Transverse colon (tissue), 4 donors: ENCODE results near the gene PADI4. TPM values are rescaled to one million over a fixed set of nuclear protein-coding genes. Genes with fewer than 3 reads are reported as not detected.
A peak's percentile ranks its signal among the peaks of the same experiment; 100 is the strongest.

Source experiments
- DNase-seq: peaks from one replicate; pipeline ENCODE4 v3.0.0-alpha.2; 2019
- H3K27ac ChIP-seq, 4 donors: fragments of 200-600 bp; sonication (generic); 2 replicates each; pipeline ENCODE4 v1.5.1; 2016 to 2018; ENCODE audit warnings: inconsistent platforms in 4 of 4
- H3K27me3 ChIP-seq: fragments of 200-600 bp; sonication (generic); 2 replicates; pipeline ENCODE4 v1.5.1; 2017; ENCODE audit warnings: inconsistent platforms
- H3K36me3 ChIP-seq, 4 donors: fragments of 200-600 bp; sonication (generic); 2 replicates each; pipeline ENCODE4 v1.5.1; 2017 to 2019; ENCODE audit warnings: inconsistent platforms in 4 of 4
- H3K4me1 ChIP-seq, 4 donors: fragments of 200-600 bp; sonication (generic); 2 replicates each; pipeline ENCODE4 v1.5.1; 2017 to 2020; ENCODE audit warnings: inconsistent platforms in 4 of 4
- H3K4me3 ChIP-seq, 4 donors: fragments of 200-600 bp; sonication (generic); 1 replicate in 1 of 4; 2 replicates in 3 of 4; pipeline versions ENCODE4 v1.5.1 to v1.6.1; 2017 to 2019; ENCODE audit warnings: inconsistent platforms in 4 of 4
- H3K9me3 ChIP-seq, 2 donors: fragments of 200-600 bp; sonication (generic); 2 replicates each; pipeline ENCODE4 v1.5.1; 2017 to 2019; ENCODE audit warnings: inconsistent platforms in 2 of 2
- EP300 ChIP-seq: sonication (generic); formaldehyde crosslinking; IDR thresholded peaks from one replicate; pipeline ENCODE4 v1.6.1; 2017; ENCODE audit warnings: antibody characterized with exemption, low read depth
- POLR2A ChIP-seq: fragments of 450-650 bp; IDR thresholded peaks from one replicate; pipeline ENCODE4 v1.6.1; 2016; ENCODE audit warnings: antibody characterized with exemption, mild to moderate bottlenecking, moderate library complexity
- POLR2AphosphoS5 ChIP-seq, 3 donors: sonication (generic); formaldehyde crosslinking; IDR thresholded peaks; one replicate each; pipeline ENCODE4 v1.6.1; 2016; ENCODE audit warnings: antibody characterized with exemption in 3 of 3
- WGBS, 2 donors: methylation state at CpG; one replicate each; pipeline ENCODE4 v1.1.5; 2018; ENCODE audit warnings: low coverage in 1 of 2; 5-methylcytosine and 5-hydroxymethylcytosine counted together
- in situ Hi-C, 4 donors: fragments of 200-750 bp; cut with MboI; loops; one replicate each; pipeline versions ENCODE4 v1.15.0 to v1.15.1; 2017; ENCODE audit warnings: low sequenced_read_pairs in 3 of 4, low pct_ligation_motif_present in 1 of 4, low pct_unique_long_range_greater_than_20kb in 1 of 4
- intact Hi-C: fragments of 100-400 bp; cut with DNase I; formaldehyde crosslinking; loops from one replicate; pipeline ENCODE4 v1.15.1; 2023; ENCODE audit warnings: low total_unique reads
- total RNA-seq, 4 donors: library from RNA; depleted of rRNA; stranded (reverse); fragments of >200 nt; gene quantifications; one replicate each; pipeline ENCODE4 v1.1.0, GENCODE V29; 2016
- TF ChIP-seq, protein P1 (sequence below), 5 experiments: fragments of 200-600 bp in 3 of 5; fragments of 450-650 bp in 2 of 5; sonication (generic) in 3 of 5; IDR thresholded peaks; 1 replicate in 2 of 5; 2 replicates in 3 of 5; pipeline ENCODE4 v1.5.1; 2016 to 2017; ENCODE audit warnings: antibody characterized with exemption in 5 of 5, inconsistent platforms in 3 of 5, mild to moderate bottlenecking in 2 of 5, moderate library complexity in 1 of 5

Gene PADI4
- total RNA-seq, 4 donors from 2014 or later: not detected

DNA sequence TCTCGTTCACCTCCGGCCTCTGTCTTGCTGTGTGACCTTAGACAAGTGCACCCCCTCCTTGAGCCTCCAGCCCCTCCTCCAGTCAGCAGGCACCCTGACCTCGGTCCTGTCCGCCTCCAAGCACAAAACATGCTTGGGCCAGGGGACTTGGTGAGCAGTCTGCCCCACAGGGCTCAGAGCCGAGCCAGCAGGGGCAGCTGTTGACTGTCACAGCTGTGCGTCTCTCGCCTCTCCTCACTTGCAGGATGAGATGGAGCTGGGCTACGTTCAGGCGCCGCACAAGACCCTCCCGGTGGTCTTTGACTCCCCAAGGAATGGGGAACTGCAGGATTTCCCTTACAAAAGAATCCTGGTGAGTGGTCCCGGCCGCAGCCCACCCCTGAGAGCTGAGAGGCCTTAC is 34.9 kb upstream of the PADI4 start:
- TF ChIP-seq POLR2A: no peak
- TF ChIP-seq, protein P1, sequence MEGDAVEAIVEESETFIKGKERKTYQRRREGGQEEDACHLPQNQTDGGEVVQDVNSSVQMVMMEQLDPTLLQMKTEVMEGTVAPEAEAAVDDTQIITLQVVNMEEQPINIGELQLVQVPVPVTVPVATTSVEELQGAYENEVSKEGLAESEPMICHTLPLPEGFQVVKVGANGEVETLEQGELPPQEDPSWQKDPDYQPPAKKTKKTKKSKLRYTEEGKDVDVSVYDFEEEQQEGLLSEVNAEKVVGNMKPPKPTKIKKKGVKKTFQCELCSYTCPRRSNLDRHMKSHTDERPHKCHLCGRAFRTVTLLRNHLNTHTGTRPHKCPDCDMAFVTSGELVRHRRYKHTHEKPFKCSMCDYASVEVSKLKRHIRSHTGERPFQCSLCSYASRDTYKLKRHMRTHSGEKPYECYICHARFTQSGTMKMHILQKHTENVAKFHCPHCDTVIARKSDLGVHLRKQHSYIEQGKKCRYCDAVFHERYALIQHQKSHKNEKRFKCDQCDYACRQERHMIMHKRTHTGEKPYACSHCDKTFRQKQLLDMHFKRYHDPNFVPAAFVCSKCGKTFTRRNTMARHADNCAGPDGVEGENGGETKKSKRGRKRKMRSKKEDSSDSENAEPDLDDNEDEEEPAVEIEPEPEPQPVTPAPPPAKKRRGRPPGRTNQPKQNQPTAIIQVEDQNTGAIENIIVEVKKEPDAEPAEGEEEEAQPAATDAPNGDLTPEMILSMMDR (IDR thresholded peaks at IDR 0.05): no peak
- TF ChIP-seq EP300: no peak
- no peak for TF ChIP-seq POLR2AphosphoS5 (IDR thresholded peaks at IDR 0.05)

DNA sequence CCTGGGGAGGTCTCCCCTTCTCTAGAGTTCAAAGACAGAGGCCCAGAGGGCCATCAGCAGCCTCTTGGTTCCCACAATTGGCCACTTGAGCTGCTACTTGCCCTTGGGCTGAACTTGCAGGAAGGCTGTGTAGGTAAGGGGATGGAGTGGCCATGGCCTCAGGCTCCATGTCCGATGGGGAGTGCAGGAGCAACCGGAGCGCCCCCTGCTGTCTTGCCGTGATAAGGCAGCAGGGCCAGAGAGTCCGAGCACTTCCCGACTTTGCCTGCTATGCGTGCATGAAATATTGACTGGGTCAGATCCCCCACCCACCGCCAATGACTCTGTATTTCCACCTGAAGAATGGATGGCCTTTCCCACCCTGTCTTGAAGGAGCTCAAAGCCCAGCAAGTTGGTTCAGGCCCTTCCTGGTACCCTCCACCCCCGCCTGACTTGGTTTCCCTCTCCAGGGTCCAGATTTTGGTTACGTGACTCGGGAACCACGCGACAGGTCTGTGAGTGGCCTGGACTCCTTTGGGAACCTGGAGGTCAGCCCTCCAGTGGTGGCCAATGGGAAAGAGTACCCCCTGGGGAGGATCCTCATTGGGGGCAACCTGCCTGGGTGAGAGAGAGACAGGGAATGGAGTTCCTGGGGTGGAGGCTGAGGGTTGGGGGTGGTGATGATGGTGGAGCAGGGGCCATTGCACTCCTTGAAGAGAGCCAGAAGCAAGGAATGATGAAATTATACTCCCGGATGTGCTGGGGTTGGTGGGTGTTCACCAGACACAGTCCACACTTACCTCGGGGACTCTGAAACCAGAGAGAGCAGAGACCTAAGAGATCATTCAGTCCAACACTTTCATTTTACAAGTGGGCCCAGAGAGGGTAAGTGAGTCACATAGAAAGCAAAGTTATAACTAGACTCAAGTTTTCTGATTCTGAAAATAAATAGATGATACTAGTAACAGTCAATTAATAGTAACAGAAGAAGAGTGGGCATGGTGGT is 33.5 kb upstream of the PADI4 start:
- no peak overlapping the region for H3K27ac ChIP-seq
- DNase-seq: peak; percentile 74
- no peak overlapping the region for H3K4me3 ChIP-seq
- H3K27me3 ChIP-seq: peaks cover 12% of the 10 kb centered on the region
- H3K9me3 ChIP-seq: no peaks in the 10 kb centered on the region
- in situ Hi-C loops (no loop called here), intact Hi-C loops (no loop called here)
- peaks cover 0 to 9% (median 0%) of the 10 kb centered on the region in 4 donors for H3K4me1 ChIP-seq
- H3K36me3 ChIP-seq: no peaks in the 10 kb centered on the region
- WGBS, 2 donors: 55 to 80% methylated on average over 1 to 15 of the region's 15 CpGs
- no peak for TF ChIP-seq EP300
- TF ChIP-seq, protein P1 (IDR thresholded peaks at IDR 0.05): peak; percentile 45 to 71 (median 65)

More for the DNA sequence above, 34.9 kb upstream of the PADI4 start:
- peak overlapping the region in 1 of 4 donors; percentile 14 for H3K27ac ChIP-seq
- DNase-seq: no peak
- H3K36me3 ChIP-seq: no peaks in the 10 kb centered on the region
- no peaks in the 10 kb centered on the region for H3K9me3 ChIP-seq
- WGBS, 2 donors: 69 to 79% methylated on average over 3 to 13 of the region's 13 CpGs
- H3K4me3 ChIP-seq: no peak overlapping the region
- H3K4me1 ChIP-seq: peaks cover 0 to 9% (median 0%) of the 10 kb centered on the region in 4 donors
- in situ Hi-C loops: no loop called here
- intact Hi-C loops: no loop called here
- peaks cover 12% of the 10 kb centered on the region for H3K27me3 ChIP-seq

DNA sequence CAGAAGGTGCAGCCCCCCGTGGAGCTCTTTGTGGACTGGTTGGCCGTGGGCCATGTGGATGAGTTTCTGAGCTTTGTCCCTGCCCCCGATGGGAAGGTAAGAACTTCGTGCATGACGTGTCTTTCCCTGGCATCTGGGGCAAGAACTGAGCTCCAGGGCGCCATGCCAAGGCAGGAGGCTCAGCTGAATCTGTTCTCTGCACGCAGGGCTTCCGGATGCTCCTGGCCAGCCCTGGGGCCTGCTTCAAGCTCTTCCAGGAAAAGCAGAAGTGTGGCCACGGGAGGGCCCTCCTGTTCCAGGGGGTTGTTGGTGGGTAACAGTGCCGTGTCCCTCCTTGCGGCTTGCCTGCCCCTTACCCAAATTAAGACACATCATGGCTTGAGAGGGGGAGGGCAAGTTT is 31.4 kb upstream of the PADI4 start:
- intact Hi-C loops: no loop called here
- no peaks in the 10 kb centered on the region for H3K9me3 ChIP-seq
- TF ChIP-seq POLR2A: no peak
- no peak for TF ChIP-seq EP300
- TF ChIP-seq, protein P1 (IDR thresholded peaks at IDR 0.05): no peak
- TF ChIP-seq POLR2AphosphoS5 (IDR thresholded peaks at IDR 0.05): no peak

DNA sequence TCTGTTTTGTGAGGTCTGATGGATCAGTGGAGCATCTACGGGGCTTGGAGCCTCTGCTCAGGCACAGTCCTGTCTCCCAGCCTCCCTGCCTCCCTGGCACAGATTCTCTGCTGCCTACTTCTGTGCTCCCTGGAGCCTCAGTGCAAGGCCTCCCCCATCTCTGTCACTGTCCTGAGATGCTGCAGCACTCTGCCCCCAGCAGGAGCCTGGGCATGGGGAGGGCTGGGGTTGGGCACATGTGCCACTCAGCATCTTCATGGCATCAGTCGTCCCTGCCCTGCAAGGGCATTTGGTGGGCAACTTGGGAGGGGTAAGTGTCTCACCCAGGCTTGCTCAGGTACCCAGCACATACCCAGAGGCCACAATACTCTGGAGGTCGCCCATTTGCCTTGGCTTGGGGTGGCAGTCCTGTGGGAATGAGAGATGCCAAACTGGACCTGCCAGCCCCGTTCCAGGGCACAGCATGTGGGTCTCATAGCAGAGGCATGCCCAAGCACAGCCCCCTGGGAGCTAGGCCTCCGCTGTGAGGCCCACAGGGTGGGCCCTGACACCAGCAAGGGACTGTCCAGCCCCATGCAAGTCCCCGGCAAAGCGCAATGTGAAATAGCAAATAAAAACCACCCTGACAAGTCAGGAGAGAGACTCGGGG is 30.4 kb upstream of the PADI4 start:
- intact Hi-C loops: no loop called here
- in situ Hi-C loops: no loop called here
- no peak overlapping the region for H3K27ac ChIP-seq

More for the DNA sequence above, 31.4 kb upstream of the PADI4 start:
- DNase-seq: no peak
- Histone ChIP-seq H3K4me1 (peaks cover 0 to 9% (median 0%) of the 10 kb centered on the region in 4 donors), H3K27ac (no peak overlapping the region), H3K4me3 (no peak overlapping the region), H3K27me3 (peaks cover 12% of the 10 kb centered on the region), H3K36me3 (no peaks in the 10 kb centered on the region)
- 40% methylated on average over 11 of the region's 11 CpGs; no CpG with 5 or more reads in 1 of the 2 donors for WGBS, 2 donors
- in situ Hi-C loops: no loop called here

More for the DNA sequence above, 30.4 kb upstream of the PADI4 start:
- no peak for DNase-seq
- Histone ChIP-seq H3K4me3 (no peak overlapping the region), H3K27me3 (peaks cover 17% of the 10 kb centered on the region), H3K9me3 (no peaks in the 10 kb centered on the region), H3K4me1 (peaks cover 0 to 6% (median 0%) of the 10 kb centered on the region in 4 donors), H3K36me3 (no peaks in the 10 kb centered on the region)
- no peak for TF ChIP-seq POLR2A
- TF ChIP-seq, protein P1 (IDR thresholded peaks at IDR 0.05): no peak
- WGBS, 2 donors: 74% methylated on average over 8 of the region's 8 CpGs; no CpG with 5 or more reads in 1 of the 2 donors
